MM.1S (cell line): ENCODE measurements around the gene CASR.

Source experiments
- DNase-seq: peaks from one replicate; pipeline ENCODE4 v3.0.0-alpha.2; 2015
- H2AFZ ChIP-seq: fragments of 300-600 bp; sonication (generic); 2 replicates; pipeline ENCODE4 v1.6.0; 2016; ENCODE audit warnings: antibody characterized with exemption, low read length
- H3F3A ChIP-seq: fragments of 300-600 bp; sonication (generic); 2 replicates; pipeline ENCODE4 v1.6.1; 2016; ENCODE audit warnings: mild to moderate bottlenecking, antibody characterized with exemption, low read length, moderate library complexity, mixed read lengths; ENCODE audit not compliant: insufficient read depth
- H3K27ac ChIP-seq: fragments of 300-600 bp; sonication (generic); 2 replicates; pipeline ENCODE4 v1.5.1; 2016; ENCODE audit warnings: mild to moderate bottlenecking, low read length
- H3K27me3 ChIP-seq: fragments of 300-600 bp; sonication (generic); replicated peaks from 2 replicates; pipeline ENCODE4 v1.6.0; 2016; ENCODE audit warnings: low read length; ENCODE audit not compliant: insufficient read depth
- H3K36me3 ChIP-seq: fragments of 300-600 bp; sonication (generic); replicated peaks from 2 replicates; pipeline ENCODE4 v1.6.1; 2016; ENCODE audit warnings: mild to moderate bottlenecking, low read length, mixed read lengths; ENCODE audit not compliant: insufficient read depth
- H3K4me1 ChIP-seq: fragments of 300-600 bp; sonication (generic); 2 replicates; pipeline ENCODE4 v1.6.1; 2016; ENCODE audit warnings: low read length, mixed read lengths
- H3K4me2 ChIP-seq: fragments of 300-600 bp; sonication (generic); 2 replicates; pipeline ENCODE4 v1.6.0; 2016; ENCODE audit warnings: low read depth, low read length
- H3K4me3 ChIP-seq: fragments of 300-600 bp; sonication (generic); 2 replicates; pipeline ENCODE4 v1.5.1; 2016; ENCODE audit warnings: low read length, mixed read lengths
- H3K79me2 ChIP-seq: fragments of 300-600 bp; sonication (generic); 2 replicates; pipeline ENCODE4 v1.6.1; 2016; ENCODE audit warnings: mixed run types, low read length, mixed read lengths
- H3K9ac ChIP-seq: fragments of 300-600 bp; sonication (generic); 2 replicates; pipeline ENCODE4 v1.6.1; 2016; ENCODE audit warnings: low read length, mixed read lengths
- H3K9me2 ChIP-seq: fragments of 300-600 bp; sonication (generic); replicated peaks from 2 replicates; pipeline ENCODE4 v1.6.1; 2016; ENCODE audit warnings: mild to moderate bottlenecking, low read length, mixed read lengths; ENCODE audit not compliant: insufficient read depth
- H3K9me3 ChIP-seq: fragments of 300-600 bp; sonication (generic); replicated peaks from 2 replicates; pipeline ENCODE4 v1.6.1; 2016; ENCODE audit warnings: mild to moderate bottlenecking, low read length, mixed read lengths; ENCODE audit not compliant: insufficient read depth
- H4K20me1 ChIP-seq: fragments of 300-600 bp; sonication (generic); 2 replicates; pipeline ENCODE4 v1.6.1; 2016; ENCODE audit warnings: mild to moderate bottlenecking, low read length, moderate library complexity, mixed read lengths; ENCODE audit not compliant: insufficient read depth
- CTCF ChIP-seq: fragments of 300-600 bp; sonication (generic); IDR thresholded peaks from 2 replicates; pipeline ENCODE4 v1.5.1; 2016; ENCODE audit warnings: antibody characterized with exemption, low read length, mixed read lengths
- EZH2 ChIP-seq: fragments of 300-600 bp; sonication (generic); optimal IDR thresholded peaks from 2 replicates; pipeline ENCODE3; 2017; ENCODE audit warnings: low read depth, mild to moderate bottlenecking, antibody characterized with exemption, low read length, mixed read lengths
- EZH2phosphoT487 ChIP-seq: fragments of 300-600 bp; sonication (generic); IDR thresholded peaks from 2 replicates; pipeline ENCODE4 v1.6.1; 2018; ENCODE audit warnings: antibody characterized with exemption, low read length

The CASR gene

DNA sequence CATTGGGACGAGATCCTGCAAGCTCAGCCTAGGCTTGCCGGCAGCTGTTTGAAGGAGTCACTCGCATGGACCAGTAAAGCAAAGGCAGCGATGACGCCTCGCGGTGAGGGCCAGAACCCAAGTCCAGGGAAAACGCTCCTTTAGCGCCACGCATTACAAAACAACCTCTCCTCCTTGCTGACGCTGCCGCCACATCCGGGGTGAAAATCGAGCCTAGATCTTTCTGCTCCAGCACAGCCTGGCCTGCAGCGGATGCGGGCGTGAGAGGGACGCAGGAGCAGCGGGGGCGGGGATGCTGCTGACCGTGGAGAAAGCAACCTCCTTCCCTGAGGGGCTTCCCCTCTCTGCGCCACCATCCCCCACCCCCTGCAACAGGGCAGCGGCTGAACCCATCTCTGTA is 46.7 kb downstream of the CASR start:
- Histone ChIP-seq H3K4me2 (no peak overlapping the region), H3K27me3 (no peaks in the 10 kb centered on the region), H3K9ac (no peak overlapping the region), H3K27ac (no peak overlapping the region), H3F3A (no peaks in the 10 kb centered on the region), H3K79me2 (no peaks in the 10 kb centered on the region), H3K9me3 (no peaks in the 10 kb centered on the region), H3K4me1 (no peaks in the 10 kb centered on the region), H3K9me2 (no peaks in the 10 kb centered on the region), H2AFZ (no peak overlapping the region), H3K4me3 (no peak overlapping the region), H4K20me1 (no peaks in the 10 kb centered on the region), H3K36me3 (no peaks in the 10 kb centered on the region)
- TF ChIP-seq EZH2phosphoT487, result no peak
- TF ChIP-seq CTCF, result no peak
- no peak for TF ChIP-seq EZH2
- DNase-seq, result no peak

- H3K36me3 ChIP-seq, result no peaks in the 10 kb centered on the region
- no peaks in the 10 kb centered on the region for H3F3A ChIP-seq
- H2AFZ ChIP-seq, result no peak overlapping the region
- no peaks in the 10 kb centered on the region for H3K9me3 ChIP-seq
- TF ChIP-seq EZH2phosphoT487 (no peak), EZH2 (no peak), CTCF (no peak)
- H3K4me2 ChIP-seq, result no peak overlapping the region
- no peaks in the 10 kb centered on the region for H4K20me1 ChIP-seq
- no peak overlapping the region for H3K9ac ChIP-seq
- H3K4me1 ChIP-seq, result no peaks in the 10 kb centered on the region
- no peaks in the 10 kb centered on the region for H3K9me2 ChIP-seq
- H3K4me3 ChIP-seq, result no peak overlapping the region
- no peak overlapping the region for H3K27ac ChIP-seq
- no peaks in the 10 kb centered on the region for H3K79me2 ChIP-seq
- no peak for DNase-seq
- H3K27me3 ChIP-seq, result no peaks in the 10 kb centered on the region
Observed at GRCh38 chr3:122231465-122232157, 48.1 kb downstream of the CASR start.

- H3K4me2 ChIP-seq, result no peak overlapping the region
- no peaks in the 10 kb centered on the region for H3F3A ChIP-seq
- H3K9ac ChIP-seq, result no peak overlapping the region
- no peaks in the 10 kb centered on the region for H3K27me3 ChIP-seq
- H3K79me2 ChIP-seq, result no peaks in the 10 kb centered on the region
- no peaks in the 10 kb centered on the region for H3K9me3 ChIP-seq
- H2AFZ ChIP-seq, result no peak overlapping the region
- H3K4me1 ChIP-seq, result no peaks in the 10 kb centered on the region
- H3K4me3 ChIP-seq, result no peak overlapping the region
- H4K20me1 ChIP-seq, result no peaks in the 10 kb centered on the region
- TF ChIP-seq EZH2 (no peak), EZH2phosphoT487 (no peak), CTCF (no peak)
- DNase-seq, result no peak
- no peaks in the 10 kb centered on the region for H3K36me3 ChIP-seq
- no peaks in the 10 kb centered on the region for H3K9me2 ChIP-seq
- no peak overlapping the region for H3K27ac ChIP-seq
Observed at GRCh38 chr3:122232485-122232884, 49.0 kb downstream of the CASR start.
